Measurements from ENCODE around the gene SGSM2.

SGSM2 gene

DNA sequence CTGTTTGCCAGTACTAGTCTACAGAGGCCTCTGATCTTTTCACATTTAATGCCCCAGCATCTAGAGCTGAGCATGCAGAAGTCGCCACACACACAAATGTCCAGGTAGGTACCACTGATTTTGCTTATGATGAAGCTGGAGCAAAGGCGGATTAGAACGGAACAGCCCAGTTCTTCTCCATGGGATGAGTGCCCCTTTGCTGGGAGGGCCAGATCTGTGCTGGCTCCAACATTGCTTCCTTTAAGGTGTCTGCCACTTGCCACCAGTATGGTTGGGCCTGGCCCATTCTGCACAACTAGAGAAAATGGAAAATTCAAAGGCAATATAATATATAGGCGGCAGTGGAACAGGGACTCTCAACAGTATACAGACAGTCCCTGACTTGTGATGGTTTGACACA is 65.7 kb downstream of the SGSM2 start:
- in situ Hi-C loops (cut with HindIII; ENCODE audit: low pct_ligation_motif_present, low pct_unique_long_range_greater_than_20kb, low sequenced_read_pairs): no loop called here
- DNase-seq: no peak

DNA sequence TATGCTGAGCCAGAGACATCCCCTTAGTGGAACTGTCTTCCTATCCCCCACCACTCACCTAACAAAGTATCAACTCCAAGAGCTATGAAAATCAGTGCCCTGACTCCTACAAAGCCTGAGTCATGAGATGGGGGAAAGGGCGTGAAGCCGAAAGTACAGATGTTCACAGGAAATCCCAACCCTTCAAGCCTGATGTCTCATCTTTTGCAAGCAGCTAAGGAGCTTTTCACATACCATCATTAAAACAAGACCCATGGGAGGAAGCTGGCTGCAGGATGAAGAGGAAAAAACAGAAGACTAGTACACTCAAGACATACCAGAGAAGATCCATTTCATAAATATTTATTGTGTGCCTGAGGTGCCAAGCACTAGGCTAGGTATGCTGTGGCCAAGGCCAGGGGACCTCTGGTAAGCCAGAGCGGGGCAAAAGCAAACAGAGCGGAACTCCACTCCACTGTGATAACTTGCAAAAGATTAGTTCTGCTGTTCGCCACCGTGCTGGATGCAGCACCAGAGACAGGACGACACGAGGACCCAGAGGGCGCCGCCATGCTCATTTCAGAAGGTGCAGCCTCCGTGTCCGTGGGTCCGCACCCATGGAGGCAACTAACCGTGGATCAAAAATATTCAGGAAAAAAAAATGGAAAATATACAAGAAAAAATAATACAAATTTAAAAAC is 68.1 kb downstream of the SGSM2 start:
- in situ Hi-C loops (cut with HindIII; ENCODE audit: low pct_ligation_motif_present, low pct_unique_long_range_greater_than_20kb, low sequenced_read_pairs): no loop called here
- peak; percentile 71 for DNase-seq

DNA sequence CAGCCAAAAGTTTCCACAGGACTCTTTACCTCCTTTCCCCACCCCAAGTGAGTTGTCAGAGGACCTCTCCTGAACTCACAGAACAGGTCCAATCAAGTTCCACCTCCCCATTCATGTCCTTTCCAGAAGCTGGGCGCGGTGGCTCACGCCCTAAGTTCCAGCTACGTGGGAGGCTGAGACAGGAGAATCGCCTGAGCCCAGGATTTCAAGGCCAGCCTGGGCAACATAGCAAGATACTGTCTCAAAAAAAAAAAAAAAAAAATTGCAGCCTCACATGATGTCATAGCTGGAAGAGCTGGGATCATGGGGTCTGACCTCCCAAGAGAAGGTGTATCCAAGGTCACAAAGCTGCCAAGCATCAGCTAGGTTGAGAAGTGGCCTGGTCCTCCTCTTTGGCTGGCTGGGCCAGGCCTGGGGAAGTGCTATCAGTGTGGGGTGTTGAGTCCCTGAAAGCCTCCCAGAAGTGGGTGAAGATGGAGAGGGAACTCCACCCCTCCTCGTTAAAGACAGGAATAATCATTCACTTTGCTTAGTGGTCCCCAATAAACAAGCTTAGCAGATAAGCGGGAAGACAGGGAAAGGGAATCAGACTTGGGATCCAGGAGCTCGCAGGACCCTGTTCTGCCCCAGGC is 69.1 kb downstream of the SGSM2 start:
- no peak for DNase-seq
- in situ Hi-C loops (cut with HindIII; ENCODE audit: low pct_ligation_motif_present, low pct_unique_long_range_greater_than_20kb, low sequenced_read_pairs): no loop called here

DNA sequence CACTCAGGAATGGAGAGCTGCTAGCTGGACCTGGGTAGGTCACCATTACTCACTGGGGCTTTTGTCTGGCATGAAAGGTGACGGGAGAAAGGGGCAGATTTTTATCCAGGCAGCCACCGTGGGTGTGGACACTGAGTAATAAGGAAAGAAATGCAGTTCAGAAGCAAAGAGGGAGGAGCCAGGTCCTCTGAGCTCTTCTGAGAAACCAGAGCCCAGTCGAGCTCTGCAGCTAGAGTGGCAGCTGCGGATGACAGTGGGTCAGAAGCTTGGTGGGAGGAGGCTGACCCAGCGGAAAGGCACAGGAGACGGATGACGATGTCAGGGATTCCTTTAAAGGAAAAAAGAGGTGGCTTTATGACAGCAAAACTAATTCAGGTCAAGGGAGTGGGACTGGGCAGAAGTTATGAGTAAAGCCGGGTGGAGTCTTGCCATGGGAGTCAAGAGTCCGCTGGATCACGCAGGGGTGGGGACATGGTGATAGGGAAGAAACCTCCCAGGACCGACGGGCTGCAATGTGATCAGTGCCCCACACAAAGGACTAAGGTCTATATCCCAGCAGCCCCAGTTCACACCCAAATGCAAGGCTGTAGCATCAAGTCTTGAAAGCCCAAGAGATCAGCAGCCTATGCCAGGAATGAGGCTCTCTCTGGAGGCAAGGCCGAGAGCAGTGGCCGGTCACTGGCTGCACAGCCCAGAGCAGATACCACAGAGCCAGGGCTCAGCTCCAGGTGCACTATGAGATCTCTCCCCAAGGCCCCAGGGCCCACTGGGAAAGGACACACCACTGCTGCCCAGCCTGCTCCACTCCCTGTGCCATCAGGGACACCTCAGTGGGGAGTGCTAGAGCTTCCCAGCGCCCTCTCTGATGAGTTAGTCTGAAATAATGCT is 69.8 kb downstream of the SGSM2 start:
- DNase-seq: peak; percentile 95
- in situ Hi-C loops (cut with HindIII; ENCODE audit: low pct_ligation_motif_present, low pct_unique_long_range_greater_than_20kb, low sequenced_read_pairs): no loop called here

DNA sequence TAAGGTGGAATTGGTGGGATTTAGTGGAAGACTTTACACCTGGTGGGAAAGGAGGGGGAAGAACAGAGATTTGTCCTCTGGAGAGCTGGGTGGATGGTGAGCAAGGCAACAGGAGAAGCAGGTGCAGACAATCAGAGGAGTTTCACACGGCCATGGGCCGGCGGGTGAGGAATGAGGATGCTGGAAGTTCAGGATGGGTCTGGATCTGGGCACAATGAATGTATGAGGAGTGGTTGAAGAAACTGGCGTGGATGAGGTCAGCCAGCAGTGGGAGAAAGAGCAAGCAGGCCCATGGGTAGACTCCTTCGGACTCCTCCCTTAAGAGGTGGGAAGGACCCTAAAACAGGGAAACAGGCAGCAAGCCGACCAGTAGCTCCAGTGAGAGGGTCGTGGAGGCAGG is 73.7 kb downstream of the SGSM2 start:
- in situ Hi-C loops (cut with HindIII; ENCODE audit: low pct_ligation_motif_present, low pct_unique_long_range_greater_than_20kb, low sequenced_read_pairs): no loop called here
- DNase-seq: no peak

DNA sequence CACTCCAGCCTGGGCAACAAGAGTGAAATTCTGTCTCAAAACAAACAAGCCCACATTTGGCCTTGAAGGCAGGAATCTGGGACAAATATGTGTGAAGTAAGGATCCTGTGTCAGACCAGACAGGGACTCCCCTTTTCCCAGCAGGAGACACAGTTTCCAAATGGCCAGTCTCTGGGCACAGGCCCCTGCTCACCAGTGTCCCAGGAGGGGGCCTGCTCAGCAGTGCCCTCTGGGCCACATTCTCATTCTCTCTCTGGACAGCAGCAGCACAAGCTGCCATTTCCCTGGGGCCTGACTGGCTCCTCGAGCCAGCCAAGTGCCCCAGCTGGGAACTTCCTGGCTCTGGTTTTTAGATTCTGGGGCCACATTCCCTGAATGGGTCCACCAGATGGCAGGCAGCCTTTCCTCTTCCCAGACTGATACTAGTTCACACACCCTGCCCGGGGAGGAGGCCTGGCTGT is 75.3 kb downstream of the SGSM2 start:
- in situ Hi-C loops (cut with HindIII; ENCODE audit: low pct_ligation_motif_present, low pct_unique_long_range_greater_than_20kb, low sequenced_read_pairs): no loop called here
- DNase-seq: peak; percentile 42

DNA sequence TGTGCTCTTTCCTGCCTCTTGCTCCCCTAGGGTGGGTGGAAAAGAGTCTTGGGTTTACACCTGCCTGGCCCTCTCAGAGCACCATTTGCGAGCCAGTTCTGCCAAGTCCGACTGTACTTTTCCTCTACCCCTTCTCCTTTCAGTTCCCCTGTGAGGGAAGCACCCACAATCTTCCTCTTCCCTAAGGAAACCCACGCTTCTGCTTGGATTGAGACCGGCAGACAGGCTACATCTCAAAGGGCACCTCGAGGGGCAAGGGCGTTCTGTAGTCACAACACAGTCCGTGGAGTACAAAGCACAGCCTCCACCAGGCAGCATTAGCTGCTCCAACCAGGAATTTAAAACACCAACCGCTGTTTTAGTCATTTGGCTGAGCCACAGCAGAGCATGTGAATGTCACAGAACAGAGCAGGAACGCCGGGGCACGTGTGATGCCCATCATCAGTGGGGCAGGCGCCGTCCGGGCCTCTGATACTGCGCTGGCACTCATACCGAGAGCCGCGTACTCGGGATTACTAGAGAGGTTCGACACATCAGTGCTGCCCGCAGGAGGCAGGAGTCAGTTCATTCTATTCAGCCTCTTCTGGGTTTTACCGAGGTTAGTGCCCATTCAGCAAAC is 77.3 kb downstream of the SGSM2 start:
- in situ Hi-C loops (cut with HindIII; ENCODE audit: low pct_ligation_motif_present, low pct_unique_long_range_greater_than_20kb, low sequenced_read_pairs): no loop called here
- DNase-seq: no peak

DNA sequence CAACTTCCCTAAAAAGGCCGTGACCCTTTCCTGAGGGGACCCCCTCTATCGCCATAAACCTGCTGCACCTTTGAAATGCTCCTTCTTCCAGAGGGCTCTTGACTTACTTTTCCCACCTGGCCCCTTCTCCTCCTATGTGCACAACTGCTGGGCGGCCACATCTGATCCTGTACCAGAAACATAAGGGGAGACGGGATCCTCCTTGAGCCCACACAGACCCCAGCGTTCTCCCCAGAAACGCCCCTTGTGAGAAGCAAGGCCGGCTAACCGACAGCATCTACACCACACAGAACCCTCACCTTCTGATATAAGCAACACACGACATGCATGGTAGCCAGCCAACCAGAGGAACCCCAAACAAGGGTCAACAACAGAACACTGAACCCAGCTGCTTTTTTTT is 77.8 kb downstream of the SGSM2 start:
- in situ Hi-C loops (cut with HindIII; ENCODE audit: low pct_ligation_motif_present, low pct_unique_long_range_greater_than_20kb, low sequenced_read_pairs): no loop called here

DNA sequence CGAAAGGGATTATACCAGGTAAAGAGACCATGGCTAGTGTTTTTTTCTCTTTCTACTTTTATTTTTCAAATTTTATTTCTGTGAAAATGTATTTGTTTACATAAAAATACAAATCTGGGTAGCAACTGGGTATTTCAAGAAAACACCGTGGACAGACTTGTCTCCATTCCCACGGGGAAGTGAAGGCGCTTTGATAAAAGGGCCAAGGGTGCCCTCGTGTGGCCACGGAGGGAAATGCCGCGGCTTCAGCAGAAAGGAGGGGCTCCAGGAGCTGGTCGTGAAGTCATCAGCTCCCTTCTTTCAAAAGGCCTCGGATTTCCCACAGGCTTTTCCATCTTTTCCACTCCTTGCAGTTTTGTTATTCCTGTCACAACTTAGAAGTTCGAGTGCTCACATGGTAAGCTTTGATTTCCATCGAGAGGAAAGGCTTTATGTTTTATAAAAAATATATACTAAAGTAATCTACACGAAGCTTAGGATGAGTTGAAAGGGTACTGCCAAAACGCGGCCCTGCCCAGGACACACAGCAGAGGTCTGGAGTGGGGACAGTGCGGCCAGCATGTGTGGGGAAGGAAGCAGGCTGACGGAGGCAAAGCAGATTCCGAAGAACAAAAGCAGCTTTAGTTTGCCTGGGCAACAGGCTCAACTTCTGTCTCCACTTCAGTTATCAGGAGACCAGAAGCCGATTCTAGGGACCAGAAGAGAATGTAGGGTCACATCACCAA is 78.9 kb downstream of the SGSM2 start:
- in situ Hi-C loops (cut with HindIII; ENCODE audit: low pct_ligation_motif_present, low pct_unique_long_range_greater_than_20kb, low sequenced_read_pairs): no loop called here
- DNase-seq: peak; percentile 86

More for the DNA sequence above, 77.8 kb downstream of the SGSM2 start:
- DNase-seq: no peak

DNA sequence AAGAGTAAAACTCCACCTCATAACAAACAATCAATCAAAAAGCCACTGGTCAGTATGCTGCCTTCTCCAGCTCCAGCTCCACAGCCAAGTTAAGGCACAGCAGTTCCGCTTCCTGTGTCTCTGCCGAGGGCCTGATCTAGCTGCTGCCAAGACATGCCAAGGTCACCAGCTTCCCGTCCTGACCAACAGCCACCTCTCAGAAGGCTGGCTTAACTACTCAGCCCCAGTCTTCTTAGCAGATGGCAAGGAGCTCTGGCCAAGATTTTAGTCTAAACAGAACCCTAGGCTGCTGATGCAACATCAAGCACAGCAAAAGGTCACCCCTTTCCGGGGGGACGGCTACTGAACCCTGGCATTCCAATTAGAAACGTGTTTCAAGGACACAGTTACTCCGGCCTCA is 81.3 kb downstream of the SGSM2 start:
- DNase-seq: no peak
- in situ Hi-C loops (cut with HindIII; ENCODE audit: low pct_ligation_motif_present, low pct_unique_long_range_greater_than_20kb, low sequenced_read_pairs): no loop called here

DNA sequence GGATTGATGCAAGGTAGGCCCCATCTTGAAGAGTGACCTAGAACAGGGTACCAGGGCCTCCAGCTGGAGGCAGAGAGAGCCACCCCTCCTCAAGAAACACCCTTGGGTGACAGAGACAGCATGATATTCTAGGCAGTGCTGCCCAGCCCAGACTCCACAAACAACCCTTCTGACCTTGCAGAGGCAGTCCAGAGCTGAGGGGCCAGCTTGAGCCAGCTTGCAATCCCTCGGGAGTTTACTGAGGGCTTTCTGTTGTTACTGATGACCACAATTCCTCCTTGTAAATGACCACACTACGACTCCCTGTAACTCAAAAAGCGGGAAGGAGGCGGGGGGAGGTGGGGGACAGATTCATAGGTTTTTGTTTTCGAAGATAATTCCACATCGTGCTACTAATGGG is 82.2 kb downstream of the SGSM2 start:
- DNase-seq: no peak
- in situ Hi-C loops (cut with HindIII; ENCODE audit: low pct_ligation_motif_present, low pct_unique_long_range_greater_than_20kb, low sequenced_read_pairs): no loop called here

DNA sequence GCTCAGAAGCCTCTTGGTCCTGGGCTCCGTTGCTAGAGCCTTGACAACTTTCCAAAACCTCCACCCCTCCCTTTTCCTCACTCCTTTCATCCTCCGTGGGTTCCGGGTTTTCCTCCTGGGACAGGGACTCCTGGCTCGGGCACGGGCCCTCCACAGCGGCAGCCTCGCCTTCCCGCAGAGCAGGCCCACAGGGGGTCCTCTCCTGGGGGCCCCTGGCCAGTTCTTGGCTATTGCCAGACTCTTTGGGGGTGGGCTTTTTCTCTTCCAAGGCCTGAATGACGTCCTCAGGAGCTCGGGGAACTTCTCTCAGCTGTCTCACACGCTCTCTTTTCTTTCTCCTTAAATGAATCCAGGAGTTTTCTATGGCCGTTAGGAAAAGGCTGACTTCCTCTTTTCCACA is 82.9 kb downstream of the SGSM2 start:
- no peak for DNase-seq
- in situ Hi-C loops (cut with HindIII; ENCODE audit: low pct_ligation_motif_present, low pct_unique_long_range_greater_than_20kb, low sequenced_read_pairs): no loop called here

DNA sequence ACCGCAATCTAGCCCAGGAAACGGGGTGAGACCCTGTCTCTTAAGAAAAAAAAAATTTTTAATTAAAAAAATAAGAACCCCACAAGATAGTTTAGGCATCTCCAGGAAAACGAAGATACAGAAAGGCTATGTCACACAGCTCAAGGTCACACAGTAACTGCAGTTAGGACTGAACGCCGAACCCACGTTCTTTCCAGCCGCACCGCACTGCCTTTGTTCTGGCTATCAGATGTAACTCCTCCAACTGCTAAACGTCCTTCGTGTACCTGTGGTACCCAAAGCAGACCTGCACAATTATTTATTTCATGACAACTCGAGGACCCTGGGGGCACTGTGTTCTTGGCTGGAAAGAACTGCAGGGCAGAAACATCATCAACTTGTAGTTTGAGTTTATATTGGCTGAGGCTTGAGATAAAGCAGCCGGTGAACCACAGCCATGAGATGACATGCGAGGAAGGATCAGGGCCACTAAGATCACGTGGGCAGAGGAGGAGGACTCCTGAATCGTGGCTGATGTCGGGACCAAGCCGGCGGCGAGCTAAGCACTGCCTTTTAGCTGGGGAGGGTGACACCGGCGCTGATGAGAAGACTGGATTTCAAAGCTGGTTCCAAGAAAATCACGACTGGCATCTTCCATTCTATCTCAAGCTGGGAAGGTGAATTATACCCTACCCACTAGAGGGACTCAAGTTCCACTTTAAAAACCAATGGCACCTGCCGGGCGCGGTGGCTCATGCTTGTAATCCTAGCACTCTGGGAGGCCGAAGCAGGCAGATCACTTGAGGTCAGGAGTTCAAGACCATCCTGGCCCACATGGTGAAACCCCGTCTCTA is 84.2 kb downstream of the SGSM2 start:
- peak; percentile 31 for DNase-seq
- in situ Hi-C loops (cut with HindIII; ENCODE audit: low pct_ligation_motif_present, low pct_unique_long_range_greater_than_20kb, low sequenced_read_pairs): no loop called here

DNA sequence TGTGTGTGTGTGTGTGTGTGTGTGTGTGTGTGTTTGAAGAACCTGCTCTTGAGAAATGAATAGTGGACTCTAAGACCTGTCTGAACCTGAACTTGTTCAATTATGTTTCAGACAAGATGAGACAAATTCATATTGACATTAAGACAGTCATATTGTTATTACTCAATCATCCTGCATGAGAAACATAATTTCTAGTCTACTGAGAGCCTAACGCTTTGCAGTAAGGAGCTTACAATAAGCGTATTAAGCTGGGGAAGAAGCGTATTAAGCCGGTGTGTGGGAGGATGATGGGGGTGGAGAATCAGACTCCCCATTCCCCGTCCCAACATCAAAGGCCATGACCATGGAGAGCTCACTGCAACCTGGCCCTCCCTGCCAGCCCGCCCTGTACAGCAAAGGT is 86.0 kb downstream of the SGSM2 start:
- in situ Hi-C loops (cut with HindIII; ENCODE audit: low pct_ligation_motif_present, low pct_unique_long_range_greater_than_20kb, low sequenced_read_pairs): no loop called here
- no peak for DNase-seq

DNA sequence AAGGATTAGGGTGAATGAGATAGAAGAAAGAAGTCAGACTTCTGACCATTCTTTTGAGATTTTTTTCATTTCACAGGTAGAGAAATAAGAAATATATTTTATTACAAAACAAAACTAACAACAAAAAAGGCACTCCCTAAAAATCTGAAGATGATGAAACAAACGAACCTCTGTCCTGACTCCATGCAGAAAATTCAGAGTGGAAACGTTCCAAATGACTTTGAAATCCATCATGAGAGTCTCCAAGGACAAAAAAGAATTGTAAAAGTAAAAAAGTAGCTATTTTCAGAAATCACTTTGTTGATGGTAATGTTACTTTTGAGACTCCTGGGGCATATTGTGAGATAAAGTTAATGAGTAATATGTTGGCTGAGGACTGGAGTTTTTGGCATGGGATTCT is 89.9 kb downstream of the SGSM2 start:
- in situ Hi-C loops (cut with HindIII; ENCODE audit: low pct_ligation_motif_present, low pct_unique_long_range_greater_than_20kb, low sequenced_read_pairs): no loop called here

DNA sequence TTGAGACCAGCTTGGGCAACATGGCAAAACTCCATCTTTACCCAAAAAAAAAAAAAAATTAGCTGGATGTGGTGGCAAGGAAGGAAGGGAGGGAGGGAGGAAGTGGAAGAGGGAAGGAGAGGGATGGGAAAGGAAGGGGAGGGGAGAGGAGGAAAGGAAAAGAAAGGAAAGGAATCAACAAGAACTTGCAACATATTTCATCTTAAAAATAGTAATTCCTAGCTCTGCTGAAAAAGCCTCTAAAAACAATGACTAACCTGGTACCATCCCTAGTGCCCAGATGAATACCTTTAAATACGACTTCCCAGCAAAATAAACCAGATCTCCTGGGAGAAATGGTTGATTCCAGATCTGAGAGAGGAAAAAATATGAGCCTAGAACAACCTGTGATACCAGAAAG is 90.6 kb downstream of the SGSM2 start:
- in situ Hi-C loops (cut with HindIII; ENCODE audit: low pct_ligation_motif_present, low pct_unique_long_range_greater_than_20kb, low sequenced_read_pairs): no loop called here
- DNase-seq: no peak

More for the DNA sequence above, 89.9 kb downstream of the SGSM2 start:
- DNase-seq: no peak
